IMR-90 (cell line): ENCODE data around the gene PGA5. TPM values are rescaled to one million over a fixed set of nuclear protein-coding genes. Genes with fewer than 3 reads are reported as not detected.
"Not testable (repeated sequence)": the region's sequence is repeated elsewhere in the genome, so short reads cannot be mapped to it uniquely, and the experiment has no call there.

ENCODE experiments used
- ATAC-seq: fragments of 200-7000 bp; cut with Tn5 transposase; 2 replicates; pipeline ENCODE4 v1.9.1; 2020; ENCODE audit warnings: low read depth, mild to moderate bottlenecking, moderate library complexity
- BruUV-seq: library from RNA; stranded (reverse); fragments of 400-500 nt; replicated peaks from 2 replicates; lab custom pipeline; 2021; lab: Mats Ljungman, UMichigan
- CTCF ChIA-PET: fragments of 300-600 bp; formaldehyde crosslinking; extraction: SDS; loops from one replicate; lab custom pipeline; 2021; ENCODE audit warnings: antibody characterized with exemption; lab: Yijun Ruan, JAX
- POLR2A ChIA-PET: fragments of 300-600 bp; sonication (Branson Sonifier 250); formaldehyde crosslinking; loops from one replicate; lab custom pipeline; 2022; ENCODE audit warnings: antibody characterized with exemption; ENCODE audit not compliant: unreplicated experiment; lab: Charles Lee
- DNase-seq: peaks from one replicate; pipeline ENCODE4 v3.0.0; 2013
- H2AFZ ChIP-seq: replicated peaks from 2 replicates; pipeline ENCODE3; 2013; ENCODE audit warnings: low read length, mild to moderate bottlenecking; ENCODE audit not compliant: poor library complexity
- H2AK5ac ChIP-seq: 2 replicates; pipeline ENCODE4 v1.6.1; 2013; ENCODE audit warnings: low read depth, low read length, inconsistent platforms
- H2AK9ac ChIP-seq: replicated peaks from 2 replicates; pipeline ENCODE3; 2013; ENCODE audit warnings: mild to moderate bottlenecking, low read depth, low read length, moderate library complexity; ENCODE audit not compliant: poor library complexity
- H2BK120ac ChIP-seq: 2 replicates; pipeline ENCODE4 v1.6.1; 2013; ENCODE audit warnings: low read depth, low read length, inconsistent platforms
- H2BK15ac ChIP-seq: 3 replicates; pipeline ENCODE4 v1.6.1; 2013; ENCODE audit warnings: low read depth, low read length, inconsistent platforms
- H2BK20ac ChIP-seq: 2 replicates; pipeline ENCODE4 v1.6.1; 2013; ENCODE audit warnings: low read depth, mild to moderate bottlenecking, inconsistent platforms, low read length, moderate library complexity
- H2BK5ac ChIP-seq: 2 replicates; pipeline ENCODE4 v1.6.1; 2013; ENCODE audit warnings: mild to moderate bottlenecking, low read depth, low read length, inconsistent platforms; ENCODE audit not compliant: poor library complexity, severe bottlenecking
- H3K14ac ChIP-seq: replicated peaks from 2 replicates; pipeline ENCODE4 v1.6.1; 2013; ENCODE audit warnings: low read depth, low read length, inconsistent platforms
- H3K18ac ChIP-seq: 2 replicates; pipeline ENCODE4 v1.6.1; 2013; ENCODE audit warnings: low read depth, low read length, control low read depth
- H3K23ac ChIP-seq: 2 replicates; pipeline ENCODE4 v1.6.1; 2013; ENCODE audit warnings: low read depth, low read length, inconsistent platforms
- H3K27ac ChIP-seq: 2 replicates; pipeline ENCODE4 v1.5.1; 2013; ENCODE audit warnings: mild to moderate bottlenecking, control low read depth, low read length; ENCODE audit not compliant: insufficient read depth
- H3K27me3 ChIP-seq: 2 replicates; pipeline ENCODE4 v1.6.1; 2013; ENCODE audit warnings: low read length; ENCODE audit not compliant: control insufficient read depth, insufficient read depth
- H3K36me3 ChIP-seq: 2 replicates; pipeline ENCODE4 v1.6.1; 2013; ENCODE audit warnings: low read length, mixed read lengths; ENCODE audit not compliant: control insufficient read depth, insufficient read depth
- H3K4ac ChIP-seq: 2 replicates; pipeline ENCODE4 v1.6.1; 2013; ENCODE audit warnings: low read depth, low read length, inconsistent platforms
- H3K4me1 ChIP-seq: 2 replicates; pipeline ENCODE4 v1.6.1; 2013; ENCODE audit warnings: low read length, mixed read lengths; ENCODE audit not compliant: control insufficient read depth, insufficient read depth
- H3K4me2 ChIP-seq: 2 replicates; pipeline ENCODE4 v1.6.1; 2013; ENCODE audit warnings: low read depth, mild to moderate bottlenecking, control low read depth, low read length, moderate library complexity
- H3K4me3 ChIP-seq: 2 replicates; pipeline ENCODE4 v1.5.1; 2013; ENCODE audit warnings: low read depth, mild to moderate bottlenecking, control low read depth, low read length, moderate library complexity; ENCODE audit not compliant: insufficient read depth
- H3K56ac ChIP-seq: 2 replicates; pipeline ENCODE4 v1.6.1; 2013; ENCODE audit warnings: low read length, inconsistent platforms; ENCODE audit not compliant: insufficient read depth; ENCODE audit errors: extremely low read depth
- H3K79me1 ChIP-seq, 2 experiments: 2 replicates each; pipeline ENCODE4 v1.6.1; 2013; ENCODE audit warnings: low read length in 2 of 2, inconsistent platforms in 1 of 2, low read depth in 1 of 2
- H3K9ac ChIP-seq: 2 replicates; pipeline ENCODE4 v1.6.1; 2013; ENCODE audit warnings: low read depth, low read length, control low read depth
- H3K9me1 ChIP-seq: 2 replicates; pipeline ENCODE4 v1.6.1; 2013; ENCODE audit warnings: low read length, inconsistent platforms; ENCODE audit not compliant: insufficient read depth
- H3K9me3 ChIP-seq: 2 replicates; pipeline ENCODE4 v1.6.1; 2013; ENCODE audit warnings: low read length; ENCODE audit not compliant: control insufficient read depth, insufficient read depth
- H4K20me1 ChIP-seq: 2 replicates; pipeline ENCODE4 v1.6.1; 2013; ENCODE audit warnings: low read length, inconsistent platforms; ENCODE audit not compliant: insufficient read depth
- H4K5ac ChIP-seq: 2 replicates; pipeline ENCODE4 v1.6.1; 2013; ENCODE audit warnings: mild to moderate bottlenecking, low read depth, low read length, control low read depth
- H4K8ac ChIP-seq, 2 experiments: 2 replicates each; pipeline ENCODE4 v1.6.1; 2013; ENCODE audit warnings: low read depth in 2 of 2, low read length in 2 of 2, control low read depth in 1 of 2, inconsistent platforms in 1 of 2
- H4K91ac ChIP-seq: 2 replicates; pipeline ENCODE4 v1.6.1; 2013; ENCODE audit warnings: low read depth, low read length, inconsistent platforms; ENCODE audit not compliant: insufficient read depth
- BHLHE40 ChIP-seq: fragments of 150-350 bp; IDR thresholded peaks from 2 replicates; pipeline ENCODE4 v1.6.1; 2016; ENCODE audit warnings: mild to moderate bottlenecking, low read depth, low read length
- WGBS, 2 experiments: methylation state at CpG; one replicate each; pipeline versions ENCODE4 v1.1.5 to v1.1.7; 2013; ENCODE audit warnings: missing lambda C conversion rate in 2 of 2; ENCODE audit not compliant: insufficient read length in 1 of 2; ENCODE audit errors: extremely low coverage in 2 of 2; 5-methylcytosine and 5-hydroxymethylcytosine counted together
- dilution Hi-C: fragments of 300-500 bp; cut with HindIII; formaldehyde crosslinking; loops from one replicate; pipeline ENCODE4 v1.14.3; 2018; ENCODE audit warnings: low sequenced_read_pairs; ENCODE audit not compliant: unreplicated experiment
- in situ Hi-C: fragments of 300-500 bp; cut with MboI; formaldehyde crosslinking; loops from 3 replicates; pipeline ENCODE4 v1.14.3; 2019; ENCODE audit warnings: low sequenced_read_pairs, inconsistent platforms, mixed read lengths
- intact Hi-C: fragments of 100-400 bp; cut with micrococcal nuclease; formaldehyde crosslinking; loops from 2 replicates; pipeline ENCODE4 v1.10.0; 2022
- polyA plus RNA-seq, 3 experiments: library from polyadenylated mRNA; depleted of rRNA; stranded (reverse); fragments of >200 nt; gene quantifications; 2 replicates each; pipeline ENCODE4 v1.2.3, GENCODE V29; 2012; ENCODE audit warnings: low replicate concordance in 1 of 3
- total RNA-seq: library from RNA; depleted of rRNA; stranded (reverse); fragments of >200 nt; gene quantifications from 2 replicates; pipeline ENCODE4 v1.2.3, GENCODE V29; 2012

The PGA5 gene
- total and polyA plus RNA-seq, 2 of the 4 experiments (the other 2 are of a cell fraction) = not detected

DNA sequence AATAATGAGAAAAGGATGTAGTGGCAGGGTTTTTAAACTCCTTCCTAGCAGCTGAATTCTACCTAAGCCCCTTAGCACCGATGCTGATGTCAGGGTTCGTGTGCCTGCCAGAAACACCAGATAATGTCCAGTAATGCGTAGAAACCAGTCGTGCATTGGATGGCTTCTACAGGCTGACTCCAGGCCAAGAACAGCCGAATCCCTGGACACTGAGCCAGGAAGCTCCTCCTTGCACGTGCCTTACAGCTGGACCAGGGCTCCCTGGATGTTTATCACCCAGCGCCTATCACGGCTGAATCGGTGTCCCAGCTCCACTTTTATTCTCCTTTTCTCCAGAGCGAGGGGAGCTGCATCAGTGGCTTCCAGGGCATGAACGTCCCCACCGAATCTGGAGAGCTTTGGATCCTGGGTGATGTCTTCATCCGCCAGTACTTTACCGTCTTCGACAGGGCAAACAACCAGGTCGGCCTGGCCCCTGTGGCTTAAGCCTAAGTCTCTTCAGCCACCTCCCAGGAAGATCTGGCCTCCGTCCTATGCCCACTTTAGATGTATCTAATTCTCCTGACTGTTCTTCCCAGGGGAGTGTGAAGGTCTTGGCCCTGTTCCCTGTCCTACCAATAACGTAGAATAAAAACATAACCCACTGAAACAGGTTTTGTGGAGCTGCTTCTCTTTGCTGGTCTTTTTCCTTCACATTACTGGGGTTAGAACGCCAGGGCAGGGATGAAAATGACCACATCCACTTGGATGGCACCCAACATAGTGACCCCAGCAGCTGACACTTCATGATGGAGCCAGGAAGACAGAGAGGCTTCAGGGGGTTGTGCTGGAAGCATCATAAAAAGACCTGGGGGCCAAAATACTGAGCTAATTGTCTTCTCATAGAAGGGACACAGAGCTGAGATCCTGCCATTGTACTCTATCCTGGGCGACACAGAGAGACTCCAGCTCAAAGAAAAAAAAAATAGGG is 10.1 kb downstream of the PGA5 start:
- WGBS, 2 experiments = 38% methylated on average over 5 of the region's 20 CpGs; no CpG with 5 or more reads in 1 of the 2 experiments
- H4K20me1 ChIP-seq, H2AK5ac ChIP-seq, H3K4me3 ChIP-seq, H2AK9ac ChIP-seq, H3K79me1 ChIP-seq, H3K36me3 ChIP-seq, H3K23ac ChIP-seq, in situ Hi-C loops, H2BK15ac ChIP-seq, H3K56ac ChIP-seq, H3K9ac ChIP-seq, H3K18ac ChIP-seq, H3K27me3 ChIP-seq, intact Hi-C loops, H3K4ac ChIP-seq, H3K27ac ChIP-seq, H3K4me2 ChIP-seq, CTCF ChIA-PET, H4K5ac ChIP-seq, H4K8ac ChIP-seq, H4K91ac ChIP-seq, H3K14ac ChIP-seq, dilution Hi-C loops, H2BK5ac ChIP-seq, H3K9me3 ChIP-seq, H3K4me1 ChIP-seq, H3K9me1 ChIP-seq, H2AFZ ChIP-seq, BruUV-seq, POLR2A ChIA-PET, H2BK20ac ChIP-seq, H2BK120ac ChIP-seq, ATAC-seq: not testable (repeated sequence)
- peak; percentile 17 for DNase-seq
- TF ChIP-seq BHLHE40 = peak; percentile 37; the same call in 1 of the 2 replicates

DNA sequence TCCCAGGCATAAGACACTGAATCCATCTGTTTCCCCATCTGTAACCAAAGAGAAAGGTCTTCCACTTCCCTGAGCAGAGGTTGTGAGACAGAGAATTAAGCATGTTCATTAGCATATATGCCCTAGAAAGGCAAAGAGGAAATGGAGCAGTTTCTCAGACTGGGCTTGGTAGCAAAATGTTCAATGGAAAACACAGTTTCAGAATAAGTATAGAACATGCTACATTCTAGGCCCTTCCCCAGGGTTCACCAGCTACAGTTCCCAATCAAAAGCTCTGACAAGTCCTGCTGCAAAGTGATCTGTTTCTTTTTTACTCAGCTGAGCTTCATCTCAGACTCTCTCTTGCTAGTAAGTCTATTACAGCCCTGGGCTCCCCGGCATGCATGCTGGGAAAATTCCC is 11.4 kb downstream of the PGA5 start:
- H3K4me3 ChIP-seq, H3K9ac ChIP-seq, H3K4me1 ChIP-seq, intact Hi-C loops, H3K14ac ChIP-seq, H3K36me3 ChIP-seq, H3K56ac ChIP-seq, H2AK9ac ChIP-seq, dilution Hi-C loops, H4K5ac ChIP-seq, H3K27ac ChIP-seq, in situ Hi-C loops, H3K4ac ChIP-seq, H2AK5ac ChIP-seq, H3K4me2 ChIP-seq, H3K18ac ChIP-seq, H2AFZ ChIP-seq, H2BK20ac ChIP-seq, BruUV-seq, ATAC-seq, H2BK15ac ChIP-seq, H3K79me1 ChIP-seq, H4K91ac ChIP-seq, H3K23ac ChIP-seq, H3K9me1 ChIP-seq, DNase-seq, H2BK5ac ChIP-seq, CTCF ChIA-PET, H4K8ac ChIP-seq, H3K27me3 ChIP-seq, H4K20me1 ChIP-seq, H2BK120ac ChIP-seq, H3K9me3 ChIP-seq, POLR2A ChIA-PET: not testable (repeated sequence)
- WGBS, 2 experiments = no CpG with 5 or more reads among the region's 1 CpG
